Ovary (tissue), 9 donors: ENCODE data around the gene GPR101. TPM values are rescaled to one million over a fixed set of nuclear protein-coding genes. Genes with fewer than 3 reads are reported as not detected.

Experiments
- DNase-seq, 5 donors: peaks; one replicate each; pipeline ENCODE4 v3.0.0-alpha.2; 2019 to 2020
- H3K27ac ChIP-seq, 2 donors: fragments of 200-600 bp; one replicate each; pipeline versions ENCODE4 v1.5.1 to v1.8.0; 2019 to 2022
- H3K27me3 ChIP-seq: fragments of 200-600 bp; one replicate; pipeline ENCODE4 v1.8.0; 2022
- H3K36me3 ChIP-seq: fragments of 200-600 bp; sonication (generic); one replicate; pipeline ENCODE4 v1.5.1; 2019
- H3K4me1 ChIP-seq: one replicate; pipeline ENCODE4 v1.8.1; 2013; ENCODE audit warnings: mild to moderate bottlenecking, moderate library complexity; ENCODE audit not compliant: insufficient read depth
- H3K4me3 ChIP-seq: fragments of 200-600 bp; sonication (generic); one replicate; pipeline ENCODE4 v1.5.1; 2017
- H3K9me3 ChIP-seq, 2 donors: fragments of 200-600 bp in 1 of 2; sonication (generic) in 1 of 2; one replicate each; pipeline versions ENCODE4 v1.5.1 to v1.8.1; 2013 to 2019; ENCODE audit warnings: mild to moderate bottlenecking in 1 of 2, moderate library complexity in 1 of 2
- EP300 ChIP-seq: sonication (generic); formaldehyde crosslinking; IDR thresholded peaks from one replicate; pipeline ENCODE4 v1.6.1; 2017; ENCODE audit warnings: antibody characterized with exemption
- POLR2A ChIP-seq: fragments of 450-650 bp; IDR thresholded peaks from one replicate; pipeline ENCODE4 v1.6.1; 2017; ENCODE audit warnings: antibody characterized with exemption, mild to moderate bottlenecking, moderate library complexity
- WGBS, 3 donors: extraction: QIAGEN DNeasy Blood & Tissue Kit in 1 of 3; methylation state at CpG; one replicate each; pipeline versions ENCODE4 v1.1.5 to v1.1.7; 2013 to 2017; 5-methylcytosine and 5-hydroxymethylcytosine counted together
- intact Hi-C, 4 donors: fragments of 100-400 bp; cut with DNase I; formaldehyde crosslinking; loops; one replicate each; pipeline versions ENCODE4 v1.11.0 to v1.15.1; 2022 to 2023
- polyA plus RNA-seq, 2 donors: library from polyadenylated mRNA; stranded (reverse); fragments of 200-250 nt in 1 of 2; fragments of 350-450 nt in 1 of 2; fragmentation: Illumina TruSeq in 1 of 2; extraction: RNeasy Lipid Tissue Mini Kit (QIAGEN cat#74804) in 1 of 2; gene quantifications; one replicate each; pipeline ENCODE4 v1.2.3, GENCODE V29; 2013 to 2014
- total RNA-seq, 7 donors: library from RNA; depleted of rRNA in 2 of 7; stranded (reverse); fragments of >200 nt in 2 of 7; fragmentation: NEBNext Ultra II Directional in 3 of 7; extraction: Animal tissue kit (Norgen Biotek cat#: 25700) in 3 of 7; gene quantifications; one replicate each; pipeline versions ENCODE4 v1.1.0 to v1.2.4, GENCODE V29; 2016 to 2023
- TF ChIP-seq, protein P1 (sequence below), 3 donors: fragments of 450-650 bp in 2 of 3; fragments of 200-600 bp in 1 of 3; IDR thresholded peaks; one replicate each; pipeline versions ENCODE4 v1.5.1 to v1.8.0; 2016 to 2022; ENCODE audit warnings: antibody characterized with exemption in 3 of 3, mild to moderate bottlenecking in 1 of 3
- donor health status: DM: no; HTN: no; CAD: no; lungs with moderate emphysema.
- donor health status: DM: no; HTN: no; CAD: no.
- donor health status: Bipolar disorder and iron deficiency.
- donor health status: DM: yes; HTN: yes; CAD: no.
- donor health status: DM: no; HTN: no; CAD: no.
- donor health status: DM: yes; HTN: yes; CAD: no.

Gene GPR101
- total and polyA plus RNA-seq, 9 donors, result not detected

GRCh38 chrX:136999024-136999423 is 34.8 kb downstream of the GPR101 start:
- intact Hi-C loops, result no loop called here
- 37 to 63% (median 40%) methylated on average over 3 of the region's 3 CpGs for WGBS, 3 donors

More at GRCh38 chrX:136999024-136999423, 34.8 kb downstream of the GPR101 start:
- H3K36me3 ChIP-seq, result no peaks in the 10 kb centered on the region
- TF ChIP-seq, protein P1, sequence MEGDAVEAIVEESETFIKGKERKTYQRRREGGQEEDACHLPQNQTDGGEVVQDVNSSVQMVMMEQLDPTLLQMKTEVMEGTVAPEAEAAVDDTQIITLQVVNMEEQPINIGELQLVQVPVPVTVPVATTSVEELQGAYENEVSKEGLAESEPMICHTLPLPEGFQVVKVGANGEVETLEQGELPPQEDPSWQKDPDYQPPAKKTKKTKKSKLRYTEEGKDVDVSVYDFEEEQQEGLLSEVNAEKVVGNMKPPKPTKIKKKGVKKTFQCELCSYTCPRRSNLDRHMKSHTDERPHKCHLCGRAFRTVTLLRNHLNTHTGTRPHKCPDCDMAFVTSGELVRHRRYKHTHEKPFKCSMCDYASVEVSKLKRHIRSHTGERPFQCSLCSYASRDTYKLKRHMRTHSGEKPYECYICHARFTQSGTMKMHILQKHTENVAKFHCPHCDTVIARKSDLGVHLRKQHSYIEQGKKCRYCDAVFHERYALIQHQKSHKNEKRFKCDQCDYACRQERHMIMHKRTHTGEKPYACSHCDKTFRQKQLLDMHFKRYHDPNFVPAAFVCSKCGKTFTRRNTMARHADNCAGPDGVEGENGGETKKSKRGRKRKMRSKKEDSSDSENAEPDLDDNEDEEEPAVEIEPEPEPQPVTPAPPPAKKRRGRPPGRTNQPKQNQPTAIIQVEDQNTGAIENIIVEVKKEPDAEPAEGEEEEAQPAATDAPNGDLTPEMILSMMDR (IDR thresholded peaks at IDR 0.05), result no peak
- TF ChIP-seq POLR2A, result no peak
- no peak for TF ChIP-seq EP300
- no peak overlapping the region for H3K27ac ChIP-seq
- DNase-seq, result no peak
- no peaks in the 10 kb centered on the region for H3K27me3 ChIP-seq
- H3K4me3 ChIP-seq, result no peak overlapping the region
- H3K9me3 ChIP-seq, result no peaks in the 10 kb centered on the region
- H3K4me1 ChIP-seq, result no peaks in the 10 kb centered on the region

Other genes with a start within 250 kb of the GPR101 start
- gene RBMX, start 153.3 kb downstream of the GPR101 start, total RNA-seq, result 100 to 1,000 TPM; 192 to 400 (median 305) TPM
- 100 to 1,000 TPM; 318 to 444 TPM for gene RBMX, start 153.3 kb downstream of the GPR101 start, polyA plus RNA-seq